Measurements from ENCODE around the gene OXGR1. TPM values are rescaled to one million over a fixed set of nuclear protein-coding genes. Genes with fewer than 3 reads are reported as not detected.

The OXGR1 gene
- total and polyA plus RNA-seq, 4 experiments from 2014 or later, result not detected

DNA sequence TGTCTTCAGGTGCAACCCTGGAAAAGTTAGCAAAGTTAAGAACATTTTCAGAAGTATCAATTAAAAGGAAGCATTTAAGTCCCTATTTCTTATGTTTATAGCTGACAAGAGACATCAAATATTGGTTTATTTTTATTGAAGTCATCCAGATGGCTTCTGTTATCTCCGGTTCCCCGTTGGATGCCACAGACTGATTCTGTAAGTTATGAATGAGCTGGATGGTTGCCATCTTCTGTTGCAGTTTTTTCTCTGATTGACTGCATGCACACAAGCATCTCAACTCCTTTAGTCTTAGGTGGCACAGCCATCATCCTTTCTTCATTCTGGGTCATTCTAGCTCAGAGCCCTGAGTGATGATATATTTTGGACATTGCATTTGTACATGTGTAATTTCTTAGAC lies 10.6 kb upstream of the OXGR1 start:
- Histone ChIP-seq H3K36me3 (ENCODE audit: insufficient read depth, low read length) (no peaks in the 10 kb centered on the region), H3K4me1 (ENCODE audit: insufficient read depth, low read length) (no peaks in the 10 kb centered on the region), H3K27me3 (ENCODE audit: insufficient read depth, low read length) (no peaks in the 10 kb centered on the region), H3K27ac (ENCODE audit: low read depth, low read length) (no peak overlapping the region), H3K4me3 (ENCODE audit: low read length in 2 of 2) (no peak overlapping the region), H3K9me3 (ENCODE audit: control insufficient read depth in 1 of 2, low read length in 2 of 2) (no peaks in the 10 kb centered on the region)
- Mint-ChIP-seq H3K27me3 (peaks cover 9 to 28% of the 10 kb centered on the region in 2 donors), H3K9me3 (no peaks in the 10 kb centered on the region), H3K36me3 (no peaks in the 10 kb centered on the region), H3K4me3 (no peak overlapping the region), H3K27ac (no peak overlapping the region), H3K4me1 (no peaks in the 10 kb centered on the region)
- CTCF ChIA-PET (ENCODE audit: partially characterized antibody), result no interaction called here
- DNase-seq, result no peak
- POLR2A ChIA-PET (ENCODE audit: partially characterized antibody), result interaction anchor here (1.5 kb wide), 1 partner anchor 9 kb away, joined by 3 read pairs; no protein-coding TSS in a partner anchor
- intact Hi-C loops (cut with micrococcal nuclease), result no loop called here

DNA sequence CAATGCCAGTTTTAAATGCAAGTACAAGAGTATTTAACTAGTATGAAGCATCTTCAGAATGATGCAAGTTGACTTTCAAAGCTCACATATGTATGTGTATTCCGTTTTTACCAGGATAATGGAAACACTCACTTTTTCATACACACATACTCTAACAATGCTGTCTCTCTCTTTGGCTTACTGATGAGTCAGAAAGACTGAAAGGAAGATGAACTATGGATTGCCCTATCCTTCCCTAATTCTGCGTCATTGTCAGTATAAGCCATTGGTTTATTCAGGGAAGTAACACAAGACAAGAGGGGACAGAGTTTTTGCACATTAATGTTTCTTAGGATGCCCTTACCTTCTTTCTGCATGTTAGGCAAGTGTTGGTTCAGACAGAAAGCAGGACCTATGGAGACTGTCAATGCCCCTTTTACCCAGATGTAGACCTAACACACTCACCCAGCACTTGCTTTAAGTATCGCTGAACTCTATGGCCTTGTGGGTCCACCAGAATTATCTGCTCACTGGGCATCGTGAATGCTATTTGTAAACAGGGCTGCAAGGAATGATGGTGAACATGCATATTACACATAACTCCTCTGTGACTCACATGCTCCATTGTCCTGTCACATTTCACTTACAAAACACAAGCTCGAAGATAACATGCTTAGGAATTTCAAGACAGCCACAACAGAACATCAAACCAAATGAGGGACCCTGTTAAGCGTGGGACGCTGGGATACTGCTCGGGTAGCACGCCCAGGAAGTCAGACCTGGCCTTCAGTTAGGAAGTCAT lies 10.0 kb upstream of the OXGR1 start:
- DNase-seq, result no peak
- H3K9me3 ChIP-seq (ENCODE audit: control insufficient read depth in 1 of 2, low read length in 2 of 2), result no peaks in the 10 kb centered on the region
- no peaks in the 10 kb centered on the region for H3K4me1 ChIP-seq (ENCODE audit: insufficient read depth, low read length)
- Mint-ChIP-seq H3K4me3 (no peak overlapping the region), H3K9me3 (no peaks in the 10 kb centered on the region), H3K27ac (no peak overlapping the region), H3K27me3 (peaks cover 11 to 26% of the 10 kb centered on the region in 2 donors), H3K36me3 (no peaks in the 10 kb centered on the region), H3K4me1 (no peaks in the 10 kb centered on the region)
- H3K27ac ChIP-seq (ENCODE audit: low read depth, low read length), result no peak overlapping the region
- H3K4me3 ChIP-seq (ENCODE audit: low read length in 2 of 2), result no peak overlapping the region
- ChIA-PET POLR2A (ENCODE audit: partially characterized antibody) (no interaction called here), CTCF (ENCODE audit: partially characterized antibody) (no interaction called here)
- H3K27me3 ChIP-seq (ENCODE audit: insufficient read depth, low read length), result no peaks in the 10 kb centered on the region
- intact Hi-C loops (cut with micrococcal nuclease), result no loop called here
- no peaks in the 10 kb centered on the region for H3K36me3 ChIP-seq (ENCODE audit: insufficient read depth, low read length)

- ChIA-PET POLR2A (ENCODE audit: partially characterized antibody) (no interaction called here), CTCF (ENCODE audit: partially characterized antibody) (no interaction called here)
- no peak overlapping the region for H3K4me3 Mint-ChIP-seq
- DNase-seq, result no peak
- Histone ChIP-seq H3K4me3 (ENCODE audit: low read length in 2 of 2) (no peak overlapping the region), H3K27ac (ENCODE audit: low read depth, low read length) (no peak overlapping the region), H3K36me3 (ENCODE audit: insufficient read depth, low read length) (no peaks in the 10 kb centered on the region), H3K27me3 (ENCODE audit: insufficient read depth, low read length) (no peaks in the 10 kb centered on the region), H3K9me3 (ENCODE audit: control insufficient read depth in 1 of 2, low read length in 2 of 2) (no peaks in the 10 kb centered on the region), H3K4me1 (ENCODE audit: insufficient read depth, low read length) (no peaks in the 10 kb centered on the region)
- intact Hi-C loops (cut with micrococcal nuclease), result no loop called here
- H3K9me3 Mint-ChIP-seq, result no peaks in the 10 kb centered on the region
- peaks cover 10 to 23% of the 10 kb centered on the region in 2 donors for H3K27me3 Mint-ChIP-seq
- no peak overlapping the region for H3K27ac Mint-ChIP-seq
- H3K36me3 Mint-ChIP-seq, result no peaks in the 10 kb centered on the region
- H3K4me1 Mint-ChIP-seq, result no peaks in the 10 kb centered on the region
Measured at GRCh38 chr13:97003071-97003470, 8.8 kb upstream of the OXGR1 start.

DNA sequence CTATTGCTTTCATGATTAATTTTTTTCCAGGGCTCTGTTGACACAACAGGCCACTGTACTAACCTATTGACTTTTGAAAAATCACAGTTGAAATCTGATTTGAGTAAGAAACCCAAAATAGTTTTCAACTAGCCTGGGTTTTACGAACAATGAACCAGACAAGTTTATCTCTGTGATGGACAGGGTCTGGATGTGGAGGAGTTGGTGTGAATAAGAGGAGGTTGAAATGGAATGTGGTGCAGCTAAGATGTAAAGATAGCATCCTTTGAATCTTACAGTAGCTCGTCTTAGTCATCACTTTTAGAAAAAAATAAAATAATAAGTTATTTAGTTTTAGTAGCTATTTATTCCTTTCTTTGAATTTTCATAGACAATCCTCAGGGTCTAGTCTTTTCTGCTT lies 8.3 kb upstream of the OXGR1 start:
- Histone ChIP-seq H3K4me3 (ENCODE audit: low read length in 2 of 2) (no peak overlapping the region), H3K9me3 (ENCODE audit: control insufficient read depth in 1 of 2, low read length in 2 of 2) (no peaks in the 10 kb centered on the region), H3K27ac (ENCODE audit: low read depth, low read length) (no peak overlapping the region), H3K4me1 (ENCODE audit: insufficient read depth, low read length) (no peaks in the 10 kb centered on the region), H3K36me3 (ENCODE audit: insufficient read depth, low read length) (no peaks in the 10 kb centered on the region), H3K27me3 (ENCODE audit: insufficient read depth, low read length) (no peaks in the 10 kb centered on the region)
- H3K27ac Mint-ChIP-seq, result no peak overlapping the region
- no peak overlapping the region for H3K4me3 Mint-ChIP-seq
- no peaks in the 10 kb centered on the region for H3K4me1 Mint-ChIP-seq
- intact Hi-C loops (cut with micrococcal nuclease), result no loop called here
- ChIA-PET CTCF (ENCODE audit: partially characterized antibody) (no interaction called here), POLR2A (ENCODE audit: partially characterized antibody) (no interaction called here)
- H3K9me3 Mint-ChIP-seq, result no peaks in the 10 kb centered on the region
- H3K36me3 Mint-ChIP-seq, result no peaks in the 10 kb centered on the region
- peaks cover 13 to 23% of the 10 kb centered on the region in 2 donors for H3K27me3 Mint-ChIP-seq
- no peak for DNase-seq

DNA sequence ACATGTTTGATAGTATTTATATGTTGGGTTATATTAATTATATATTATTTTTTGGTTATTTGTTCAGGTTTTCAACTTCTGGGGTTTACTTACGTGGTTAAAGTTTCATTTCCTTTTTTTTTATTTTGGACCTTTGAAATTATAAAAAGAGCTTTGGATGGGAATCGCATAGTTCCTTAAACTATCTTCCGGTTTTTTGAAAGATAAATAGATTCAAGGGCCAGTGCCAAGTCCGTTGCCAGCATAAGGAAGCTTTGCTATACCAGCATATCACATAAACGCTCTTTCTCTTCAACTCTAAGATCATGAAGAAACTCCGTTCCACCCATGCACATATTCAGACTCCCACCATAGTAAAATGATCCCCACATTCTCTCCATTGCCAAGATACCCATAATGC lies 7.4 kb upstream of the OXGR1 start:
- CTCF ChIA-PET (ENCODE audit: partially characterized antibody), result no interaction called here
- H3K27ac Mint-ChIP-seq, result no peak overlapping the region
- H3K4me3 Mint-ChIP-seq, result no peak overlapping the region
- Histone ChIP-seq H3K36me3 (ENCODE audit: insufficient read depth, low read length) (no peaks in the 10 kb centered on the region), H3K27ac (ENCODE audit: low read depth, low read length) (no peak overlapping the region), H3K4me3 (ENCODE audit: low read length in 2 of 2) (no peak overlapping the region), H3K27me3 (ENCODE audit: insufficient read depth, low read length) (no peaks in the 10 kb centered on the region), H3K4me1 (ENCODE audit: insufficient read depth, low read length) (no peaks in the 10 kb centered on the region), H3K9me3 (ENCODE audit: control insufficient read depth in 1 of 2, low read length in 2 of 2) (no peaks in the 10 kb centered on the region)
- POLR2A ChIA-PET (ENCODE audit: partially characterized antibody), result no interaction called here
- peaks cover 0 to 1% (median 0%) of the 10 kb centered on the region in 4 donors for H3K4me1 Mint-ChIP-seq
- H3K27me3 Mint-ChIP-seq, result peaks cover 13 to 25% of the 10 kb centered on the region in 2 donors
- no peaks in the 10 kb centered on the region for H3K36me3 Mint-ChIP-seq
- no peak for DNase-seq
- no peaks in the 10 kb centered on the region for H3K9me3 Mint-ChIP-seq
- intact Hi-C loops (cut with micrococcal nuclease), result no loop called here

- no peaks in the 10 kb centered on the region for H3K9me3 Mint-ChIP-seq
- no peak overlapping the region for H3K4me3 Mint-ChIP-seq
- H3K27ac ChIP-seq (ENCODE audit: low read depth, low read length), result no peak overlapping the region
- intact Hi-C loops (cut with micrococcal nuclease), result no loop called here
- H3K27me3 Mint-ChIP-seq, result peaks cover 16 to 25% of the 10 kb centered on the region in 2 donors
- ChIA-PET CTCF (ENCODE audit: partially characterized antibody) (no interaction called here), POLR2A (ENCODE audit: partially characterized antibody) (no interaction called here)
- no peaks in the 10 kb centered on the region for H3K27me3 ChIP-seq (ENCODE audit: insufficient read depth, low read length)
- no peaks in the 10 kb centered on the region for H3K9me3 ChIP-seq (ENCODE audit: control insufficient read depth in 1 of 2, low read length in 2 of 2)
- H3K36me3 Mint-ChIP-seq, result no peaks in the 10 kb centered on the region
- H3K36me3 ChIP-seq (ENCODE audit: insufficient read depth, low read length), result no peaks in the 10 kb centered on the region
- H3K27ac Mint-ChIP-seq, result no peak overlapping the region
- H3K4me1 ChIP-seq (ENCODE audit: insufficient read depth, low read length), result no peaks in the 10 kb centered on the region
- no peak for DNase-seq
- H3K4me3 ChIP-seq (ENCODE audit: low read length in 2 of 2), result no peak overlapping the region
- peaks cover 0 to 2% (median 1%) of the 10 kb centered on the region in 4 donors for H3K4me1 Mint-ChIP-seq
Measured at GRCh38 chr13:97000295-97000925, 6.1 kb upstream of the OXGR1 start.

GRCh38 chr13:96999091-96999490 lies 4.8 kb upstream of the OXGR1 start:
- intact Hi-C loops (cut with micrococcal nuclease), result no loop called here
- CTCF ChIA-PET (ENCODE audit: partially characterized antibody), result interaction anchor here (1.1 kb wide), 1 partner anchor 16 kb away, joined by 4 read pairs; no protein-coding TSS in a partner anchor

More at GRCh38 chr13:96999091-96999490, 4.8 kb upstream of the OXGR1 start:
- no peak overlapping the region for H3K4me3 ChIP-seq (ENCODE audit: low read length in 2 of 2)
- peaks cover 5 to 6% (median 5%) of the 10 kb centered on the region in 4 donors for H3K4me1 Mint-ChIP-seq
- DNase-seq, result no peak
- POLR2A ChIA-PET (ENCODE audit: partially characterized antibody), result no interaction called here
- H3K27me3 ChIP-seq (ENCODE audit: insufficient read depth, low read length), result no peaks in the 10 kb centered on the region
- no peak overlapping the region for H3K4me3 Mint-ChIP-seq
- H3K9me3 Mint-ChIP-seq, result peaks cover 0 to 4% (median 0%) of the 10 kb centered on the region in 8 donors
- H3K27me3 Mint-ChIP-seq, result peaks cover 18 to 29% of the 10 kb centered on the region in 2 donors
- no peaks in the 10 kb centered on the region for H3K36me3 Mint-ChIP-seq
- H3K27ac ChIP-seq (ENCODE audit: low read depth, low read length), result no peak overlapping the region
- H3K9me3 ChIP-seq (ENCODE audit: control insufficient read depth in 1 of 2, low read length in 2 of 2), result no peaks in the 10 kb centered on the region
- no peak overlapping the region for H3K27ac Mint-ChIP-seq
- no peaks in the 10 kb centered on the region for H3K36me3 ChIP-seq (ENCODE audit: insufficient read depth, low read length)
- no peaks in the 10 kb centered on the region for H3K4me1 ChIP-seq (ENCODE audit: insufficient read depth, low read length)
